OCI-LY1 (cell line): ENCODE results near the gene LCNL1.
A peak's percentile ranks its signal among the peaks of the same experiment; 100 is the strongest.

Experiments used
- H2AFZ ChIP-seq: fragments of 200-600 bp; sonication (generic), shearing (Covaris generic); 2 replicates; pipeline ENCODE4 v1.6.0; 2014; ENCODE audit warnings: antibody characterized with exemption, mild to moderate bottlenecking, low read length
- H3F3A ChIP-seq: fragments of 200-600 bp; sonication (generic), shearing (Covaris generic); 2 replicates; pipeline ENCODE4 v1.6.0; 2014; ENCODE audit warnings: mild to moderate bottlenecking, antibody characterized with exemption, low read length, moderate library complexity; ENCODE audit not compliant: insufficient read depth
- H3K27ac ChIP-seq: fragments of 200-600 bp; sonication (generic); 2 replicates; pipeline ENCODE4 v1.5.1; 2014; ENCODE audit warnings: low read length, mixed run types, mild to moderate bottlenecking, low read depth; ENCODE audit not compliant: poor library complexity, severe bottlenecking
- H3K27me3 ChIP-seq: fragments of 200-600 bp; sonication (generic); 2 replicates; pipeline ENCODE4 v1.6.0; 2014; ENCODE audit warnings: antibody characterized with exemption, mild to moderate bottlenecking, low read length, moderate library complexity; ENCODE audit not compliant: insufficient read depth
- H3K36me3 ChIP-seq: fragments of 200-600 bp; sonication (generic); 2 replicates; pipeline ENCODE4 v1.6.1; 2014; ENCODE audit warnings: mild to moderate bottlenecking, antibody characterized with exemption, low read length, moderate library complexity, mixed read lengths; ENCODE audit not compliant: insufficient read depth
- H3K4me1 ChIP-seq: fragments of 200-600 bp; sonication (generic); 2 replicates; pipeline ENCODE4 v1.5.1; 2014; ENCODE audit warnings: mild to moderate bottlenecking, low read length, moderate library complexity; ENCODE audit not compliant: insufficient read depth, severe bottlenecking
- H3K4me2 ChIP-seq: fragments of 200-600 bp; sonication (generic), shearing (Covaris generic); 2 replicates; pipeline ENCODE4 v1.6.1; 2014; ENCODE audit warnings: low read length
- H3K4me3 ChIP-seq: fragments of 200-600 bp; sonication (generic); 2 replicates; pipeline ENCODE4 v1.5.1; 2014; ENCODE audit warnings: low read length, low read depth, mild to moderate bottlenecking, mixed read lengths; ENCODE audit not compliant: poor library complexity, severe bottlenecking
- H3K79me2 ChIP-seq: fragments of 200-600 bp; shearing (Covaris generic); 2 replicates; pipeline ENCODE4 v1.6.1; 2016; ENCODE audit warnings: mixed run types, low read length, mixed read lengths; ENCODE audit not compliant: insufficient read depth
- H3K9ac ChIP-seq: fragments of 200-600 bp; sonication (generic), shearing (Covaris generic); 2 replicates; pipeline ENCODE4 v1.6.1; 2014; ENCODE audit warnings: mild to moderate bottlenecking, low read length, mixed read lengths
- H3K9me2 ChIP-seq: fragments of 200-600 bp; sonication (generic), shearing (Covaris generic); 2 replicates; pipeline ENCODE4 v1.6.1; 2014; ENCODE audit warnings: low read depth, mild to moderate bottlenecking, low read length, mixed read lengths
- H3K9me3 ChIP-seq: fragments of 200-600 bp; shearing (Covaris generic); 2 replicates; pipeline ENCODE4 v1.6.1; 2014; ENCODE audit warnings: low read length, mixed read lengths
- H4K20me1 ChIP-seq: fragments of 200-600 bp; sonication (generic), shearing (Covaris generic); 2 replicates; pipeline ENCODE4 v1.6.0; 2016; ENCODE audit warnings: mild to moderate bottlenecking, low read length; ENCODE audit not compliant: insufficient read depth
- CTCF ChIP-seq: fragments of 200-600 bp; sonication (generic), shearing (Covaris generic); IDR thresholded peaks from 2 replicates; pipeline ENCODE4 v1.5.1; 2017; ENCODE audit warnings: mild to moderate bottlenecking, antibody characterized with exemption, low read length, moderate library complexity, mixed read lengths
- EZH2 ChIP-seq: fragments of 200-600 bp; sonication (generic), shearing (Covaris generic); IDR thresholded peaks from 2 replicates; pipeline ENCODE4 v1.8.0; 2017; ENCODE audit warnings: borderline replicate concordance, mixed run types, mild to moderate bottlenecking, antibody characterized with exemption, low read length, moderate library complexity, mixed read lengths

LCNL1 gene

GRCh38 chr9:136944212-136944518, 38.6 kb upstream of the LCNL1 start:
- H3K79me2 ChIP-seq: no peaks in the 10 kb centered on the region
- H3K27me3 ChIP-seq: no peaks in the 10 kb centered on the region; the same call in 1 of the 2 replicates
- no peaks in the 10 kb centered on the region for H4K20me1 ChIP-seq
- no peak for TF ChIP-seq CTCF
- no peak for TF ChIP-seq EZH2
- H3K9me2 ChIP-seq: no peaks in the 10 kb centered on the region
- H3K27ac ChIP-seq: no peak overlapping the region
- H3K4me2 ChIP-seq: peak overlapping the region; percentile 80
- peaks cover 37% of the 10 kb centered on the region for H3K36me3 ChIP-seq
- H3K4me3 ChIP-seq: peak overlapping the region; percentile 91
- H2AFZ ChIP-seq: no peak overlapping the region
- H3K9ac ChIP-seq: peak overlapping the region; percentile 92
- no peaks in the 10 kb centered on the region for H3K9me3 ChIP-seq
- H3K4me1 ChIP-seq: peaks cover 16% of the 10 kb centered on the region
- H3F3A ChIP-seq: 0 out of 2 replicates have a peak, but pooled peaks cover 1% of the 10 kb centered on the region

GRCh38 chr9:136944519-136945332, 38.1 kb upstream of the LCNL1 start, which contains the start of the genes C8G and FBXW5:
Gene C8G, plus strand, starts transcription at chr9:136945243. Its CDS starts 78 bp downstream, at chr9:136945321.
Gene FBXW5, minus strand, starts transcription at chr9:136944738. Its CDS starts 655 bp downstream, at chr9:136944083.
- no peaks in the 10 kb centered on the region for H3K9me3 ChIP-seq
- H4K20me1 ChIP-seq: no peaks in the 10 kb centered on the region
- no peaks in the 10 kb centered on the region for H3K9me2 ChIP-seq
- peak within 1 kb of the TSS; percentile 91 for H3K4me3 ChIP-seq
- no peaks in the 10 kb centered on the region; the same call in 1 of the 2 replicates for H3K27me3 ChIP-seq
- H3K9ac ChIP-seq: peak within 1 kb of the TSS; percentile 92
- no peaks in the 10 kb centered on the region for H3F3A ChIP-seq
- H3K36me3 ChIP-seq: peaks cover 33% of the 10 kb centered on the region
- no peak within 1 kb of the TSS for H3K27ac ChIP-seq
- no peaks in the 10 kb centered on the region for H3K79me2 ChIP-seq
- peaks cover 19% of the 10 kb centered on the region for H3K4me1 ChIP-seq
- H3K4me2 ChIP-seq: peak within 1 kb of the TSS; percentile 80
- H2AFZ ChIP-seq: no peak within 1 kb of the TSS
- TF ChIP-seq EZH2 (no peak), CTCF (peak; percentile 87)

- Histone ChIP-seq H3K4me2 (no peak overlapping the region), H3F3A (no peaks in the 10 kb centered on the region), H3K27me3 (no peaks in the 10 kb centered on the region; the same call in 1 of the 2 replicates), H3K36me3 (peaks cover 24% of the 10 kb centered on the region), H2AFZ (no peak overlapping the region), H3K9ac (no peak overlapping the region), H3K4me3 (no peak overlapping the region), H3K9me3 (no peaks in the 10 kb centered on the region), H4K20me1 (no peaks in the 10 kb centered on the region), H3K79me2 (no peaks in the 10 kb centered on the region), H3K27ac (no peak overlapping the region), H3K9me2 (no peaks in the 10 kb centered on the region), H3K4me1 (peaks cover 24% of the 10 kb centered on the region)
- no peak for TF ChIP-seq EZH2
- TF ChIP-seq CTCF: no peak
Measured at GRCh38 chr9:136945333-136946227, 37.2 kb upstream of the LCNL1 start.
